HG03280 (cell line): Measurements from ENCODE around the gene STXBP1.

ENCODE experiments used
- ATAC-seq: cut with Tn5 transposase; IDR thresholded peaks from one replicate; pipeline ENCODE4 v1.9.1; 2021; ENCODE audit warnings: mild to moderate bottlenecking, moderate library complexity; ENCODE audit not compliant: unreplicated experiment

STXBP1 gene

DNA sequence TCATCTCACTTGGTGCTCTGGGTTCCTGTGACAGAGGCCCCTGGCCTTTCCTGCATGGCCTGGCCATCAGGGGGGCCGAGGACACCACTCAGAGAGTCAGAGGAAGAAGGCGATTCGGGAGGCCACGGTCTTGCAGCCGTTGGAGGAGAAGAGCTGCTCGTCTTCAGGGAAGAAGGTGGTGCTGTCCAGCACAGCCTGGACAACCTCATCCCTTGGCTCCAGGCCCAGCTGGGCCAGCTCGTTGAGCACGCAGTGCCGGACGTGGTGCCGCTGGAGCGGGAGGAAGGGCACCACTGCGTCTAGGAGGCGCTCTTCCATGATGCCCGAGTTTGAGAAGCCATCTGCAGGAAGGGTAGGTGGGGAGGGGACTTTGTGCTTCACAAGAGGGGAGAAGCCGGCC is 119.9 kb downstream of the STXBP1 start:
- ATAC-seq, result no peak

DNA sequence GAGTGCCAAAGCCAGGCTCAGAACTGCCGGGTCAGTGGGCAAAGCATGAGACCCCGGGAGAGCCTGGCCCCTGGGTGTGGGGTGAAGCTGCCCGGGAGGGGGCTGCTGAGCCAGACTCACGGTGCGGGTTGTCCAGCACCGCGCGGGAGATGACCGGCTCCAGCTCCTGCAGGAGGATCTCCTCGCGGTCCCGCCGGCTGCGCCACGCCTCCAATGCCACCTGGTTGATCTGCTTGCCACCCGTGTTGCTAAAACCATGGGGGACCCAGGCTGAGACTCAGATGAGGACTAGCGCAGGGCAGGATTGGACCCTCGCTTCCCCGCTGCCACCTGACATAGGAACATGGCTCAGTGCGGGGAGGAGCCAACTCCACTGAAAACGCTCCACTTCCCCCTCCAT is 120.4 kb downstream of the STXBP1 start:
- no peak for ATAC-seq

- no peak for ATAC-seq
Observed at GRCh38 chr9:127733614-127734013, 121.5 kb downstream of the STXBP1 start.

DNA sequence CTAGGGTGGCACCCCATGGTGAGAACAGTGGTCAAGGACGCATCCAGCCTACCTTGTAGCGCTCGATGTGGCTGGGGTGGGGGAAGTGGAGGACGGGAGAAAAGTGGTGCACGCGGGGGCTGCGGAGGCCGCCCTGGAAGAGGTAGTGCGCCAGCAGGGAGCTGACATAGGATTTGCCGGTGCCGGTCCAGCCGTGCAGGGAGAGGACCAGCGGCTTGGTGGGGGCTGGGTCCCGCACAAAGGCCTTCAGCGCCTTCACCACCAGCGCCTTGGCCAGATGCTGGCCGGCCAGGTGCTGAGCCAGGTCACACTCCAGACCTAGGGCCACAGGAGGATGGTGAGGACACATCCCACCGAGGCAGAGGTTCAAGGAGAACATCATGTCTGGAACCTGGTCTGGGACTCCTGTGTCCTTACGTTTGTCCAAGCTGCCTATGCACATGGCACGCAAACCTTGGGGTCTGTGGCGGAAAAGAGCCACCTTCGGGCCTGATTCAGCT is 122.2 kb downstream of the STXBP1 start:
- no peak for ATAC-seq

- ATAC-seq, result peak; percentile 89
Observed at GRCh38 chr9:127734747-127735529, 122.9 kb downstream of the STXBP1 start, which contains the start of gene TOR2A. TOR2A (minus strand) TSS chr9:127735294; CDS start chr9:127735270, 24 bp downstream.

DNA sequence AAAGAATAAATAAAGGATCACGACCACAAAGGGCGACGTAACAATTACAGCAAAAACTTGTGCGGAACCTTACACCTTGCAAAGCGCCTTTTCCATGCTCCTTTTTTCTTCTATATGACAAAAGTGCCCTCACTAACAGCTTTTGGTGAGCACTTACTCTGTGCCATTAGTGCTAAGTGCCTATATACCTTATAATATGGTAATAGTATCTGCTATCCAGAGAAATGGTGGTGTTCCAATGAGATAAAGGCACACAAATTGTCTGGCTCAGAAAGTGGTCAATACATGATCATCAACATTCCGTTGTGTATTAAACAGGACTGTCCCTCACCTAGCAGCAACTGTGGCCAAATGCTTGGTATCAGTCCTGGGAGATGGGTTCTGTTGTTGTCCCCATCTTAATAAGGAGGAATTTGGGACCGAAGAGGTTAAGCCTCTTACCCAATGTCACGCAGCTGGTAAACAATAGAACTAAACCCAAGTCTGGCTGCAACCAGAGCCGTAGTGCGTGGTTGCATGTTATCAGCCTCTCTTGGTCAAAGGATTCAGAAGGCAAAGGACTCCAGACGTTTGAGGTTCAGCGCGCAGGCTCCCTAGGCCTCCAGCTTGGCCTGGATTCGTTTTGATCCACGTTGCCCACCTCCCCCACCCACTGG is 123.6 kb downstream of the STXBP1 start:
- ATAC-seq, result no peak

- ATAC-seq, result no peak
Observed at GRCh38 chr9:127738666-127739065, 126.6 kb downstream of the STXBP1 start.

- no peak for ATAC-seq
Observed at GRCh38 chr9:127739614-127740330, 127.7 kb downstream of the STXBP1 start.

DNA sequence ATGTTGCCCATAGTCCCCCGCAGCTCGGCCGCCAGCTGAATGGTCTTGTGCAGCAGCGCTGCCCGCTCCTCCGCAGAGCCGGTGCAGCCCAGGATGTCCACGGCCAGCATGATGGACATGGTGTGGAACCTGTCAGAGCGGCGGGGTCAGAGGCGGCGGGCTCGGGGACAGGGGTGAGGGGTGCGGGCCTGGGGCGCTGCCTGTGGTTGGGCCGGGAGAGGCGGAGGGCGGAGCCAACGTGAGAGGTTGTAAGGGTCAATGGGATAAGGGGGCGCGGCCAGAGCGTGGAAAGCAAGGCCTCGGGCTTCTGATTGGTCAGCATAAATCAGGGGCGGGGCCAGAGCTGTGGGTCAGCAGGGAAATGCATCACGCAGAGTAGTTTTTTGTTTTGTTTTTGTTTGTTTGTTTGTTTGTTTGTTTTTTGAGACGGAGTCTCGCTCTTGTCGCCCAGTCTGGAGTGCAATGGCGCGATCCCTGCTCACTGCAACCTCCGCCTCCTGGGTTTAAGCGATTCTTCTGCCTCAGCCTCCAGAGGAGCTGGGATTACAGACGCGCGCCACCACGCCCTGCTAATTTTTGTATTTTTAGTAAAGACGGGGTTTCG is 129.9 kb downstream of the STXBP1 start:
- no peak for ATAC-seq
